ENCODE measurements around the gene UQCRQ. TPM values are rescaled to one million over a fixed set of nuclear protein-coding genes. Genes with fewer than 3 reads are reported as not detected.
A peak's percentile ranks its signal among the peaks of the same experiment; 100 is the strongest.
"Not testable (repeated sequence)": the region's sequence is repeated elsewhere in the genome, so short reads cannot be mapped to it uniquely, and the experiment has no call there.

UQCRQ gene
- total and polyA plus RNA-seq, 8 donors = 133 to 235 (median 205) TPM

DNA sequence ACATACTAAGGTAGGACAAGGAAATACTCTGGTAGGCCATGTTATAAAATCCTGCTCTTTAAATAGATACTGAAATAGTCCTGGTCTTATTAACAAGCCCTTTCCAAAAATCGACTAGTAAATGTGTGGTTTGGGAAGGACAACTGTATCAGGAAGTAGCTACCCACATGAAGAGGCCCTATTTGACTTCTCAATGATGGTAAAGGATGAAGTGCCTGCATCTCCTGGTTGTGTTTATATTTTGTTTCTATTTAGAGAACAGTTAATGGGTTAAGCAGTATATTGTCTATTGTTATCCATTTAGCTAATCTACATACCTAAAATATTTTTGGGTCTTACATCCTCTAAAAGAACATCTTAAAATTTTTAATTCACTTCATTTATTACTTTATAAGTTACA is 12.7 kb upstream of the UQCRQ start:
- peak overlapping the region in 3 of 4 donors; percentile 0 to 57 (median 0) for H3K27ac ChIP-seq
- H3K36me3 ChIP-seq = no peaks in the 10 kb centered on the region
- no peaks in the 10 kb centered on the region for H3K27me3 ChIP-seq
- TF ChIP-seq, protein P1, sequence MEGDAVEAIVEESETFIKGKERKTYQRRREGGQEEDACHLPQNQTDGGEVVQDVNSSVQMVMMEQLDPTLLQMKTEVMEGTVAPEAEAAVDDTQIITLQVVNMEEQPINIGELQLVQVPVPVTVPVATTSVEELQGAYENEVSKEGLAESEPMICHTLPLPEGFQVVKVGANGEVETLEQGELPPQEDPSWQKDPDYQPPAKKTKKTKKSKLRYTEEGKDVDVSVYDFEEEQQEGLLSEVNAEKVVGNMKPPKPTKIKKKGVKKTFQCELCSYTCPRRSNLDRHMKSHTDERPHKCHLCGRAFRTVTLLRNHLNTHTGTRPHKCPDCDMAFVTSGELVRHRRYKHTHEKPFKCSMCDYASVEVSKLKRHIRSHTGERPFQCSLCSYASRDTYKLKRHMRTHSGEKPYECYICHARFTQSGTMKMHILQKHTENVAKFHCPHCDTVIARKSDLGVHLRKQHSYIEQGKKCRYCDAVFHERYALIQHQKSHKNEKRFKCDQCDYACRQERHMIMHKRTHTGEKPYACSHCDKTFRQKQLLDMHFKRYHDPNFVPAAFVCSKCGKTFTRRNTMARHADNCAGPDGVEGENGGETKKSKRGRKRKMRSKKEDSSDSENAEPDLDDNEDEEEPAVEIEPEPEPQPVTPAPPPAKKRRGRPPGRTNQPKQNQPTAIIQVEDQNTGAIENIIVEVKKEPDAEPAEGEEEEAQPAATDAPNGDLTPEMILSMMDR (IDR thresholded peaks at IDR 0.05) = no peak
- 23 to 26% methylated on average over 1 of the region's 1 CpG for WGBS, 2 donors
- no peaks in the 10 kb centered on the region for H3K9me3 ChIP-seq
- intact Hi-C loops (cut with DNase I) = no loop called here
- FAIRE-seq (peak; percentile 39), DNase-seq (no peak), ATAC-seq (peak; percentile 19 to 33 (median 30))
- no peak overlapping the region for H3K4me3 ChIP-seq
- peaks cover 0 to 23% (median 20%) of the 10 kb centered on the region in 3 donors for H3K4me1 ChIP-seq

DNA sequence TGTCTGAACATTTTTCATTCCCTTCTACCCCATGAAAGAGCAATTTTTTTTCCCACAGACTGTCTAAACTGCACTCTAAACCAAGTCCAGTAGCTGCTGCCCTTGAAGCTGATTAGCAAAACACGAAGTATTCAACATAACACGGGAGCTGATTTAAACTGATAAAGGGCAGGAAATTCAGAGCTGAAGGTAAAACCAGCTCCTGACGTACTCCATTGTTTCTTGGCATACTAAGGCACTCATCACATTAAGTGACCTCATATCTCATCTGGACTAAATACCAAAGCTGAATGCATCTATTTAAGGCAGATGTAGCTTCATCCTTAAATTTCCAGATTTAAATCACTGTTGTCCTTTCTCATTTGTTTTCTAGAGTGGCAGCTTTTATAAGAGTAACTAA is 12.1 kb upstream of the UQCRQ start:
- 9 to 12% methylated on average over 3 of the region's 3 CpGs for WGBS, 2 donors
- H3K36me3 ChIP-seq = no peaks in the 10 kb centered on the region
- no peak for FAIRE-seq
- DNase-seq = no peak
- no peaks in the 10 kb centered on the region for H3K27me3 ChIP-seq
- peak overlapping the region in 3 of 4 donors; percentile 0 to 57 (median 0) for H3K27ac ChIP-seq
- intact Hi-C loops (cut with DNase I) = no loop called here
- no peak overlapping the region for H3K4me3 ChIP-seq
- TF ChIP-seq, protein P1 (IDR thresholded peaks at IDR 0.05) = no peak
- H3K9me3 ChIP-seq = no peaks in the 10 kb centered on the region
- H3K4me1 ChIP-seq = peaks cover 0 to 23% (median 20%) of the 10 kb centered on the region in 3 donors
- ATAC-seq = peak; percentile 46 to 67 (median 58)

DNA sequence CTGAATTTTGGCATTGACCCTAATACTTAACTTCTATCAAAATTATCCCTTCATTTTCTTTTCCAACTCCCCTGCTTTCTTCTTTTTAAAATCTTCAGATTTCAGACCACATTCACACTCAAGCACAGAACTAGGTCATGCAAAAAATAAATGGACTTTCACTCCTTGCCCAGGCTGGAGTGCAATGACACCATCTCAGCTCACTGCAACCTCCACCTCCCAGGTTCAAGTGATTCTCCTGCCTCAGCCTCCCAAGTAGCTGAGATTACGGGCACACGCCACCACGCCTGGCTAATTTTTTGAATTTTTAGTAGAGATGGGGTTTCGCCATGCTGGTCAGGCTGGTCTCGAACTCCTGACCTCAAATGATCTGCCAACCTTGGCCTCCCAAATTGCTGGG is 11.4 kb upstream of the UQCRQ start:
- peaks cover 0 to 20% (median 19%) of the 10 kb centered on the region in 3 donors for H3K4me1 ChIP-seq
- WGBS, 2 donors = 96 to 99% methylated on average over 5 of the region's 5 CpGs
- H3K9me3 ChIP-seq; FAIRE-seq; H3K4me3 ChIP-seq; H3K27me3 ChIP-seq; intact Hi-C loops (cut with DNase I); H3K36me3 ChIP-seq; H3K27ac ChIP-seq; ATAC-seq; DNase-seq: not testable (repeated sequence)

DNA sequence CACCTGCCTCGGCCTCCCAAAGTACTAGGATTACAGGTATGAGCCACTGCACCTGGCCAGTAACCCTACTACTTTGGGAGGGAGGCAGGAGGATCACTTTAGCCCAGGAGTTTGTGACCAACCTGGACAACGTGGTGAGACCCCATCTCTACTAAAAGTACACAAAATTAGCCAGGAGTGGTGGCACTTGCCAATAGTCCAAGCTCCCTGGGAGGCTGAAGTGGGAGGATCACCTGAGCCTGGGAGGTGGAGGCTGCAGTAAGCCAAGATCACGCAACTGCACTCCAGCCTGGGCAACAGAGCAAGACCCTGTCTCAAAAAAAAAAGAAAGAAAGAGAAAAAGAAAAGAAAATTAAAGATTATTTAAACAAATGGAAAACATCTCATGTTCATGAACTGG is 10.4 kb upstream of the UQCRQ start:
- 78 to 81% methylated on average over 3 of the region's 3 CpGs for WGBS, 2 donors
- no peaks in the 10 kb centered on the region for H3K36me3 ChIP-seq
- H3K9me3 ChIP-seq = no peaks in the 10 kb centered on the region
- intact Hi-C loops (cut with DNase I) = no loop called here
- DNase-seq = no peak
- no peak overlapping the region for H3K4me3 ChIP-seq
- TF ChIP-seq, protein P1 (IDR thresholded peaks at IDR 0.05) = no peak
- H3K27ac ChIP-seq = no peak overlapping the region
- no peak for FAIRE-seq
- no peak for ATAC-seq
- no peaks in the 10 kb centered on the region for H3K27me3 ChIP-seq
- H3K4me1 ChIP-seq = peaks cover 0 to 20% (median 19%) of the 10 kb centered on the region in 3 donors

DNA sequence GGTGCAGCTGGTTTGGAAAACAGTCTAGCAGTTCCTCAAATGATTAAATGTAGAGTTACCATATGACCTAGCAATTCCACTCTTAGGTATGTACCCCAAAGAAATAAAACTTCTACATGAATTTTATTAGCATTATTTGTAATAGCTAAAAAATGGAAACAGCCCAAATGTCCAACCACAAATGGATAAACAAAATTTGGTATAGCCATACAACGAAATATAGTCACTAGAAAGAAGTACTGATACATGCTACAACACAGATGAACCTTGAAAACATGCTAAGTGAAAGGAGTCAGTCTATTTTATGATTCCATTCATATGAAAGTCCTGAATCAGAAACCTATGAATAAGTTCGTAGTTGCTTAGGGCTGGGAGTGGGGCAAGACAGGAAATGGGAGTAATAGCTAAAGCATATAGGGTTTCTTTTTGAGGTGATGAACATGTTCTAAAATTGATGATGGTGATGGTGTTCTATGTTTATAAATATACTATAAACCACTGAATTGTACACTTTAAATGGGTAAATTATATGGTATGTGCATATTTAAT is 6.5 kb upstream of the UQCRQ start:
- Histone ChIP-seq H3K4me3 (no peak overlapping the region), H3K4me1 (no peaks in the 10 kb centered on the region), H3K9me3 (no peaks in the 10 kb centered on the region), H3K36me3 (no peaks in the 10 kb centered on the region), H3K27ac (no peak overlapping the region), H3K27me3 (no peaks in the 10 kb centered on the region)
- TF ChIP-seq, protein P1 (IDR thresholded peaks at IDR 0.05) = no peak
- ATAC-seq = no peak
- no peak for DNase-seq
- intact Hi-C loops (cut with DNase I) = no loop called here
- FAIRE-seq = no peak
- 82 to 93% methylated on average over 2 of the region's 2 CpGs for WGBS, 2 donors
